ENCODE results near the gene APRT. TPM values are rescaled to one million over a fixed set of nuclear protein-coding genes. Genes with fewer than 3 reads are reported as not detected.

The APRT gene
- total RNA-seq, 1 donor from 2014 or later: 46.6 TPM

GRCh38 chr16:88812513-88813268 is 963 bp upstream of the APRT start:
- DNase-seq (ENCODE audit: low spot score): no peak
- intact Hi-C loops (cut with DNase I): loop anchor here (2.0 to 5.0 kb wide), 3 partner anchors 44 to 405 kb away; partner anchors contain the start of genes GALNS, TRAPPC2L and ZNF778

- intact Hi-C loops (cut with DNase I): loop anchor here (5.0 kb wide), 2 partner anchors 356 to 406 kb away; partner anchors contain the start of gene ZNF778
- DNase-seq (ENCODE audit: low spot score): peak; percentile 81
Measured at GRCh38 chr16:88810912-88811768, 588 bp downstream of the APRT start.

- DNase-seq (ENCODE audit: low spot score): no peak
- intact Hi-C loops (cut with DNase I): loop anchor here (5.0 kb wide), 2 partner anchors 357 to 407 kb away; partner anchors contain the start of gene ZNF778
Measured at GRCh38 chr16:88810166-88810911, 1.4 kb downstream of the APRT start.

GRCh38 chr16:88809676-88810165 is 2.0 kb downstream of the APRT start:
- no peak for DNase-seq (ENCODE audit: low spot score)
- intact Hi-C loops (cut with DNase I): loop anchor here (5.0 kb wide), 2 partner anchors 358 to 408 kb away; partner anchors contain the start of gene ZNF778

GRCh38 chr16:88809068-88809675 is 2.6 kb downstream of the APRT start:
- intact Hi-C loops (cut with DNase I): no loop called here

GRCh38 chr16:88807626-88808453 is 3.9 kb downstream of the APRT start:
- no peak for DNase-seq (ENCODE audit: low spot score)
- intact Hi-C loops (cut with DNase I): no loop called here

More at GRCh38 chr16:88809068-88809675, 2.6 kb downstream of the APRT start:
- DNase-seq (ENCODE audit: low spot score): no peak

GRCh38 chr16:88807142-88807625 is 4.5 kb downstream of the APRT start:
- DNase-seq (ENCODE audit: low spot score): no peak
- intact Hi-C loops (cut with DNase I): no loop called here

GRCh38 chr16:88806491-88807111 is 5.1 kb downstream of the APRT start:
- intact Hi-C loops (cut with DNase I): no loop called here
- no peak for DNase-seq (ENCODE audit: low spot score)

GRCh38 chr16:88805887-88806393 is 5.8 kb downstream of the APRT start:
- intact Hi-C loops (cut with DNase I): no loop called here
- DNase-seq (ENCODE audit: low spot score): no peak

GRCh38 chr16:88805340-88805715 is 6.4 kb downstream of the APRT start:
- no peak for DNase-seq (ENCODE audit: low spot score)
- intact Hi-C loops (cut with DNase I): no loop called here

GRCh38 chr16:88804552-88805339 is 7.0 kb downstream of the APRT start:
- intact Hi-C loops (cut with DNase I): no loop called here
- no peak for DNase-seq (ENCODE audit: low spot score)

- intact Hi-C loops (cut with DNase I): no loop called here
Measured at GRCh38 chr16:88804173-88804551, 7.6 kb downstream of the APRT start.

GRCh38 chr16:88803264-88803987 is 8.3 kb downstream of the APRT start, which contains the start of gene CDT1:
CDT1 (plus strand) TSS chr16:88803789; CDS start chr16:88803832, 43 bp downstream.
- DNase-seq (ENCODE audit: low spot score): peak; percentile 90
- intact Hi-C loops (cut with DNase I): no loop called here

More at GRCh38 chr16:88804173-88804551, 7.6 kb downstream of the APRT start:
- no peak for DNase-seq (ENCODE audit: low spot score)

GRCh38 chr16:88800277-88800592 is 11.5 kb downstream of the APRT start:
- DNase-seq (ENCODE audit: low spot score): no peak
- intact Hi-C loops (cut with DNase I): no loop called here

- DNase-seq (ENCODE audit: low spot score): no peak
- intact Hi-C loops (cut with DNase I): no loop called here
Measured at GRCh38 chr16:88799569-88800276, 12.0 kb downstream of the APRT start.

Measured in cardiac septum (tissue), 1 donor.